Common myeloid progenitor, CD34-positive (primary cell): ENCODE results near the gene FSCN2.

Source experiments
- CTCF ChIA-PET: fragments of 350-600 bp; sonication (Branson Sonifier 250); formaldehyde crosslinking; loops from one replicate; lab custom pipeline; 2021; ENCODE audit warnings: antibody characterized with exemption; lab: Charles Lee
- POLR2A ChIA-PET: fragments of 350-600 bp; sonication (Branson Sonifier 250); formaldehyde crosslinking; loops from one replicate; lab custom pipeline; 2021; ENCODE audit warnings: antibody characterized with exemption; lab: Charles Lee
- DNase-seq, 3 donors: peaks; one replicate each; pipeline versions ENCODE4 v3.0.0 to v3.0.0-alpha.2; 2013
- H3K27ac ChIP-seq, 2 experiments: 1 replicate in 1 of 2; 2 replicates in 1 of 2; pipeline ENCODE4 v1.7.0; 2013; ENCODE audit warnings: inconsistent platforms in 2 of 2, low read length in 2 of 2, mild to moderate bottlenecking in 2 of 2, low read depth in 1 of 2, moderate library complexity in 1 of 2; ENCODE audit not compliant: severe bottlenecking in 2 of 2, insufficient read depth in 1 of 2, poor library complexity in 1 of 2
- H3K27me3 ChIP-seq, 5 experiments: replicated peaks in 2 of 5; 1 replicate in 3 of 5; 2 replicates in 2 of 5; pipeline versions ENCODE4 v1.6.1 to v1.7.0; 2013; ENCODE audit warnings: low read length in 4 of 5, mild to moderate bottlenecking in 2 of 5, moderate library complexity in 2 of 5, inconsistent platforms in 1 of 5; ENCODE audit not compliant: insufficient read depth in 5 of 5, control insufficient read depth in 4 of 5
- H3K36me3 ChIP-seq, 4 experiments: 1 replicate in 2 of 4; 2 replicates in 2 of 4; pipeline versions ENCODE4 v1.6.1 to v1.7.0; 2013; ENCODE audit warnings: low read length in 3 of 4, control low read depth in 1 of 4, mild to moderate bottlenecking in 1 of 4; ENCODE audit not compliant: control insufficient read depth in 4 of 4, insufficient read depth in 4 of 4
- H3K4me1 ChIP-seq, 4 experiments: 1 replicate in 3 of 4; 2 replicates in 1 of 4; pipeline versions ENCODE4 v1.6.1 to v1.7.1; 2013; ENCODE audit warnings: low read length in 3 of 4, mild to moderate bottlenecking in 3 of 4, control low read depth in 1 of 4, inconsistent platforms in 1 of 4, moderate library complexity in 1 of 4; ENCODE audit not compliant: control insufficient read depth in 4 of 4, insufficient read depth in 4 of 4; ENCODE audit errors: control extremely low read depth in 1 of 4
- H3K4me3 ChIP-seq, 7 experiments: 1 replicate in 4 of 7; 2 replicates in 3 of 7; pipeline versions ENCODE4 v1.5.1 to v1.7.0; 2013; ENCODE audit warnings: mild to moderate bottlenecking in 7 of 7, low read length in 6 of 7, moderate library complexity in 6 of 7, inconsistent platforms in 2 of 7, low read depth in 2 of 7, control low read depth in 1 of 7; ENCODE audit not compliant: insufficient read depth in 4 of 7, control insufficient read depth in 1 of 7; ENCODE audit errors: extremely low read depth in 1 of 7
- H3K9me3 ChIP-seq, 5 experiments: 1 replicate in 4 of 5; 2 replicates in 1 of 5; pipeline versions ENCODE4 v1.6.1 to v1.7.1; 2013; ENCODE audit warnings: low read length in 4 of 5, mild to moderate bottlenecking in 2 of 5, inconsistent platforms in 1 of 5, low read depth in 1 of 5, moderate library complexity in 1 of 5; ENCODE audit not compliant: control insufficient read depth in 4 of 5, insufficient read depth in 2 of 5; ENCODE audit errors: control extremely low read depth in 1 of 5
- WGBS: methylation state at CpG from one replicate; pipeline ENCODE4 v1.1.5; 2013; ENCODE audit not compliant: insufficient coverage; 5-methylcytosine and 5-hydroxymethylcytosine counted together

Gene FSCN2

GRCh38 chr17:81499601-81499970, 28.6 kb upstream of the FSCN2 start:
- ChIA-PET POLR2A (interaction anchor here (0.6 kb wide), 1 partner anchor 211 kb away, joined by 3 read pairs; no protein-coding TSS in a partner anchor), CTCF (interaction anchor here (1.3 kb wide), 1 partner anchor 131 kb away, joined by 3 read pairs; no protein-coding TSS in a partner anchor)
- Histone ChIP-seq H3K4me1 (peaks cover 0 to 2% (median 0%) of the 10 kb centered on the region in 4 experiments), H3K36me3 (no peaks in the 10 kb centered on the region), H3K27me3 (peaks cover 0 to 2% (median 0%) of the 10 kb centered on the region in 5 experiments), H3K27ac (no peak overlapping the region), H3K4me3 (no peak overlapping the region), H3K9me3 (no peaks in the 10 kb centered on the region)
- WGBS: 95% methylated on average over 9 of the region's 12 CpGs
- DNase-seq: no peak

GRCh38 chr17:81500047-81500446, 28.1 kb upstream of the FSCN2 start:
- WGBS: 79% methylated on average over 7 of the region's 7 CpGs
- peaks cover 0 to 2% (median 0%) of the 10 kb centered on the region in 5 experiments for H3K27me3 ChIP-seq
- no peaks in the 10 kb centered on the region for H3K36me3 ChIP-seq
- no peaks in the 10 kb centered on the region for H3K9me3 ChIP-seq
- no peak for DNase-seq
- peaks cover 0 to 3% (median 0%) of the 10 kb centered on the region in 4 experiments for H3K4me1 ChIP-seq
- no peak overlapping the region for H3K4me3 ChIP-seq
- ChIA-PET POLR2A (no interaction called here), CTCF (interaction anchor here (1.3 kb wide), 1 partner anchor 132 kb away, joined by 3 read pairs; no protein-coding TSS in a partner anchor)
- no peak overlapping the region for H3K27ac ChIP-seq

GRCh38 chr17:81502471-81503017, 25.6 kb upstream of the FSCN2 start:
- H3K36me3 ChIP-seq: no peaks in the 10 kb centered on the region
- H3K4me3 ChIP-seq: no peak overlapping the region
- ChIA-PET POLR2A (interaction anchor here (1.6 kb wide), 1 partner anchor 12 kb away, joined by 4 read pairs; no protein-coding TSS in a partner anchor), CTCF (interaction anchor here (2.2 kb wide), 1 partner anchor 12 kb away, joined by 7 read pairs; no protein-coding TSS in a partner anchor)
- 80% methylated on average over 12 of the region's 12 CpGs for WGBS
- H3K9me3 ChIP-seq: no peaks in the 10 kb centered on the region
- peaks cover 0 to 3% (median 0%) of the 10 kb centered on the region in 4 experiments for H3K4me1 ChIP-seq
- H3K27me3 ChIP-seq: peaks cover 0 to 2% (median 0%) of the 10 kb centered on the region in 5 experiments
- H3K27ac ChIP-seq: no peak overlapping the region
- DNase-seq: no peak

GRCh38 chr17:81503619-81504018, 24.6 kb upstream of the FSCN2 start:
- no peak for DNase-seq
- ChIA-PET CTCF (no interaction called here), POLR2A (interaction anchor here (1.6 kb wide), 1 partner anchor 11 kb away, joined by 4 read pairs; no protein-coding TSS in a partner anchor)
- no peaks in the 10 kb centered on the region for H3K9me3 ChIP-seq
- no peak overlapping the region for H3K27ac ChIP-seq
- no peak overlapping the region for H3K4me3 ChIP-seq
- H3K4me1 ChIP-seq: peaks cover 0 to 3% (median 0%) of the 10 kb centered on the region in 4 experiments
- peaks cover 0 to 2% (median 0%) of the 10 kb centered on the region in 5 experiments for H3K27me3 ChIP-seq
- peaks cover 0 to 2% (median 2%) of the 10 kb centered on the region in 4 experiments for H3K36me3 ChIP-seq

- Histone ChIP-seq H3K27me3 (no peaks in the 10 kb centered on the region), H3K4me3 (peak overlapping the region in 4 of 7 experiments; percentile 1 to 94 (median 90)), H3K36me3 (peaks cover 0 to 36% (median 25%) of the 10 kb centered on the region in 4 experiments), H3K9me3 (no peaks in the 10 kb centered on the region), H3K27ac (no peak overlapping the region), H3K4me1 (peaks cover 4 to 47% (median 38%) of the 10 kb centered on the region in 4 experiments)
- no peak for DNase-seq
- ChIA-PET POLR2A (interaction anchor here (1.2 kb wide), 1 partner anchor 24 kb away, joined by 3 read pairs; no protein-coding TSS in a partner anchor), CTCF (interaction anchor here (0.8 to 1.7 kb wide), 5 partner anchors 10 to 217 kb away, joined by 3 to 5 read pairs (median 3); partner anchors contain the start of gene BAHCC1)
- WGBS: 94% methylated on average over 9 of the region's 10 CpGs
These were observed 19.5 kb upstream of the FSCN2 start for GRCh38 chr17:81508639-81509206.

GRCh38 chr17:81509207-81509971, 18.8 kb upstream of the FSCN2 start:
- ChIA-PET POLR2A (interaction anchor here (0.7 to 2.5 kb wide), 3 partner anchors 9 to 24 kb away, joined by 3 to 6 read pairs (median 3); no protein-coding TSS in a partner anchor), CTCF (interaction anchor here (0.8 to 1.7 kb wide), 4 partner anchors 10 to 114 kb away, joined by 3 to 5 read pairs (median 4); partner anchors contain the start of gene BAHCC1)
- peak overlapping the region in 6 of 7 experiments; percentile 79 to 94 (median 90) for H3K4me3 ChIP-seq
- no peaks in the 10 kb centered on the region for H3K27me3 ChIP-seq
- H3K9me3 ChIP-seq: no peaks in the 10 kb centered on the region
- WGBS: 36% methylated on average over 12 of the region's 12 CpGs
- peaks cover 4 to 53% (median 44%) of the 10 kb centered on the region in 4 experiments for H3K4me1 ChIP-seq
- peak overlapping the region in 1 of 2 experiments; percentile 79 for H3K27ac ChIP-seq
- peak in 2 of 3 donors; percentile 54 to 66 for DNase-seq
- peaks cover 0 to 36% (median 25%) of the 10 kb centered on the region in 4 experiments for H3K36me3 ChIP-seq
